ENCODE results near the gene NHEJ1. TPM values are rescaled to one million over a fixed set of nuclear protein-coding genes. Genes with fewer than 3 reads are reported as not detected.

The NHEJ1 gene
- total and polyA plus RNA-seq, 2 of the 13 experiments (the other 11 are each of a cell fraction or from before 2014, with no cell fraction given), result 30.0 to 30.7 TPM

GRCh38 chr2:219209236-219210195, 48.9 kb upstream of the NHEJ1 start:
- no TSS peak for BruUV-seq (replicated peaks)
- in situ Hi-C loops (cut with HindIII; ENCODE audit: extremely low pct_ligation_motif_present, low pct_unique_long_range_greater_than_20kb), result loop anchor here (5.0 kb wide), 1 partner anchor 37 kb away; the partner anchor contains the start of gene SLC23A3
- H4K20me1 ChIP-seq (ENCODE audit: insufficient read depth, low read length), result no peaks in the 10 kb centered on the region
- H3K27ac ChIP-seq (ENCODE audit: extremely low read length, insufficient read depth, low read length), result peak overlapping the region; percentile 95
- no peaks in the 10 kb centered on the region for H3K9me3 ChIP-seq (ENCODE audit: low read length)
- POLR2A ChIA-PET, result interaction anchor here (1.3 to 5.6 kb wide), 11 partner anchors 8 to 69 kb away, joined by 3 to 227 read pairs (median 29); partner anchors contain the start of genes ABCB6, ANKZF1, ATG9A and CNPPD1
- H3K4me3 ChIP-seq (replicated peaks in 1 of 3; ENCODE audit: insufficient read depth in 1 of 3, low read depth in 2 of 3, low read length in 3 of 3), result peak overlapping the region in 1 of 3 experiments; percentile 86; a peak in 1 of 6 replicates
- peaks cover 60% of the 10 kb centered on the region for H3K4me1 ChIP-seq (ENCODE audit: insufficient read depth, low read length)
- no peak for FAIRE-seq
- intact Hi-C loops (cut with micrococcal nuclease; ENCODE audit: unreplicated experiment), result no loop called here
- ATAC-seq, result no peak
- DNase-seq (ENCODE audit: low spot score), result no peak
- peak overlapping the region; percentile 100 for H3K4me2 ChIP-seq (ENCODE audit: low read depth, low read length)
- H3K9ac ChIP-seq (ENCODE audit: insufficient read depth, low read depth, low read length), result peak overlapping the region; percentile 77
- peaks cover 6% of the 10 kb centered on the region for H3K79me2 ChIP-seq (ENCODE audit: insufficient read depth, low read length)
- no peak overlapping the region for H2AFZ ChIP-seq (ENCODE audit: low read length)
- CTCF ChIA-PET (ENCODE audit: low intra/inter-chr PET ratio, low total read pairs), result interaction anchor here (2.2 to 2.6 kb wide), 2 partner anchors 38 kb away, joined by 8 to 17 read pairs; no protein-coding TSS in a partner anchor
- H3K27me3 ChIP-seq (ENCODE audit: control insufficient read depth in 1 of 2, insufficient read depth in 2 of 2, low read length in 2 of 2), result no peaks in the 10 kb centered on the region; a peak in 1 of 5 replicates
- 93% methylated on average over 18 of the region's 18 CpGs for WGBS (ENCODE audit: low lambda C conversion rate)
- H3K36me3 ChIP-seq (replicated peaks in 1 of 2; ENCODE audit: control insufficient read depth in 1 of 2, insufficient read depth in 2 of 2, low read length in 2 of 2), result peaks cover 28 to 46% of the 10 kb centered on the region in 2 experiments
- TF ChIP-seq KDM6A (CRISPR knock-in tag; IDR thresholded peaks at IDR 0.05; ENCODE audit: low read depth), result no peak
- TF ChIP-seq ZNF501 (CRISPR knock-in tag; IDR thresholded peaks at IDR 0.05), result 0 out of 2 replicates have a peak, but pooled peaks have one; percentile 24
- 0 out of 2 replicates have a peak, but pooled peaks have one; percentile 41 for TF ChIP-seq ZNF17 (CRISPR knock-in tag; IDR thresholded peaks at IDR 0.05)
- 0 out of 2 replicates have a peak, but pooled peaks have one; percentile 23 for TF ChIP-seq HES4 (CRISPR knock-in tag; IDR thresholded peaks at IDR 0.05; ENCODE audit: borderline replicate concordance)
- 0 out of 2 replicates have a peak, but pooled peaks have one; percentile 30 for TF ChIP-seq THAP8 (CRISPR knock-in tag; IDR thresholded peaks at IDR 0.05; ENCODE audit: borderline replicate concordance)
- TF ChIP-seq ZBTB49 (CRISPR knock-in tag; IDR thresholded peaks at IDR 0.05; ENCODE audit: borderline replicate concordance), result no peak
- no peak for TF ChIP-seq HDAC6 (IDR thresholded peaks at IDR 0.05; ENCODE audit: low read depth, low read length)
- TF ChIP-seq SETDB1 (CRISPR knock-in tag; IDR thresholded peaks at IDR 0.05; ENCODE audit: borderline replicate concordance), result 0 out of 2 replicates have a peak, but pooled peaks have one; percentile 50
- no peak for TF ChIP-seq ZNF614 (CRISPR knock-in tag; IDR thresholded peaks at IDR 0.05; ENCODE audit: borderline replicate concordance)
- peak; percentile 32 for TF ChIP-seq POLR2AphosphoS5 (IDR thresholded peaks at IDR 0.05; ENCODE audit: low read depth, low read length)
- no peak for TF ChIP-seq CTCF (CRISPR knock-in tag; IDR thresholded peaks at IDR 0.05)
- peak; percentile 50; the same call in 1 of the 2 replicates for TF ChIP-seq ZNF891 (CRISPR knock-in tag; IDR thresholded peaks at IDR 0.05)
- TF ChIP-seq ZSCAN21 (CRISPR knock-in tag; IDR thresholded peaks at IDR 0.05; ENCODE audit: borderline replicate concordance), result peak; percentile 2; the same call in 1 of the 2 replicates
- peak; percentile 50; the same call in 1 of the 2 replicates for TF ChIP-seq HOXA9 (CRISPR knock-in tag; IDR thresholded peaks at IDR 0.05; ENCODE audit: borderline replicate concordance)
- no peak for TF ChIP-seq CENPX (CRISPR knock-in tag; IDR thresholded peaks at IDR 0.05)
- TF ChIP-seq NFKB2 (CRISPR knock-in tag; IDR thresholded peaks at IDR 0.05; ENCODE audit: borderline replicate concordance), result peak; percentile 38; the same call in 1 of the 2 replicates

All from HepG2 (cell line).